Duodenal mucosa (tissue), 2 donors: Measurements from ENCODE around the gene SEPTIN1.

Source experiments
- H3K27ac ChIP-seq: one replicate; pipeline ENCODE4 v1.7.0; 2013; ENCODE audit warnings: low read depth, low read length
- H3K27me3 ChIP-seq, 2 donors: one replicate each; pipeline ENCODE4 v1.7.0; 2013; ENCODE audit warnings: low read length in 2 of 2, control low read depth in 1 of 2; ENCODE audit not compliant: insufficient read depth in 2 of 2, control insufficient read depth in 1 of 2
- H3K36me3 ChIP-seq, 2 donors: one replicate each; pipeline ENCODE4 v1.7.0; 2013; ENCODE audit warnings: low read length in 2 of 2, control low read depth in 1 of 2; ENCODE audit not compliant: insufficient read depth in 2 of 2, control insufficient read depth in 1 of 2
- H3K4me1 ChIP-seq, 2 donors: one replicate each; pipeline ENCODE4 v1.7.0; 2013; ENCODE audit warnings: low read length in 2 of 2, control low read depth in 1 of 2; ENCODE audit not compliant: insufficient read depth in 2 of 2, control insufficient read depth in 1 of 2
- H3K4me3 ChIP-seq, 2 donors: one replicate each; pipeline ENCODE4 v1.7.0; 2013; ENCODE audit warnings: low read length in 2 of 2, low read depth in 1 of 2
- H3K9ac ChIP-seq, 2 donors: one replicate each; pipeline ENCODE4 v1.7.0; 2013; ENCODE audit warnings: low read length in 2 of 2, low read depth in 1 of 2
- H3K9me3 ChIP-seq, 2 donors: one replicate each; pipeline ENCODE4 v1.7.0; 2013; ENCODE audit warnings: low read length in 2 of 2, control low read depth in 1 of 2; ENCODE audit not compliant: control insufficient read depth in 1 of 2

The SEPTIN1 gene

GRCh38 chr16:30368792-30369090 is 13.6 kb downstream of the SEPTIN1 start:
- H3K4me1 ChIP-seq, result peaks cover 24 to 25% of the 10 kb centered on the region in 2 donors

DNA sequence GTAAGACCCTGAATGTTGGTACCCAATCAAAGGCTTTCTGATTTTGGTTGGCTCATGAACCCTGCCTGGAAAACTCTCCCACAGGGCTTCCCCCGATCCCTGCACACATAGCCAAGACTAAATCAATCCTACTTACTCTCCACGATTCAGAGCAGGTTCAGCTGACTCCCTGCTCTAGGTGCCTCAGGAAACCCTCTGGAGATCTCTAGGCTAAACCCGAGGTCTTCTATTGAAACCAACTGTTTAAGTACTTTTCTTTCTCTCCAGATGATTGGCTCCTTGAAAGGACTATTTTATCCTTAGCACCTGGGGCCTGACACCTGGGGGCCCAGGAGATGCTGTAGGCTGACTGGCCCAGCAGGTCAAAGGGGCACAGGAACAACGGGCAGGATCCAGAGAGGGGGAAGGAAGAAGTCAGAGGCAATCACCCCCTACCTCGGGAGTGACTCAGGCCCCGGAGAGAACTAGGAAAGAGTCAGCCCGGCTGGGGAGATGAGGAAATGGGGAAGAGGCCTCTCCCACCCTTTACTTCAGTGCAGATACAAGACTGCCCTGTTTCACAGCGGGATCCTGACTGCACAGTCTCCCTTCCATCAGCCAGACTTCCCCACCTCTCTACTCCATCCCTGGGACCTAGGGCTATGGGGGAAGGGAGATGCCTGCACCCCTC is 14.1 kb downstream of the SEPTIN1 start:
- Histone ChIP-seq H3K4me3 (peak overlapping the region; percentile 74 to 90), H3K27ac (no peak overlapping the region), H3K9me3 (no peaks in the 10 kb centered on the region), H3K36me3 (peaks cover 12 to 18% of the 10 kb centered on the region in 2 donors), H3K4me1 (peaks cover 24 to 25% of the 10 kb centered on the region in 2 donors), H3K27me3 (no peaks in the 10 kb centered on the region), H3K9ac (peak overlapping the region; percentile 86)

More at GRCh38 chr16:30368792-30369090, 13.6 kb downstream of the SEPTIN1 start:
- H3K4me3 ChIP-seq, result peak overlapping the region; percentile 74 to 90
- H3K27ac ChIP-seq, result no peak overlapping the region
- H3K9me3 ChIP-seq, result no peaks in the 10 kb centered on the region
- H3K36me3 ChIP-seq, result peaks cover 12 to 18% of the 10 kb centered on the region in 2 donors
- no peaks in the 10 kb centered on the region for H3K27me3 ChIP-seq
- peak overlapping the region; percentile 86 for H3K9ac ChIP-seq

DNA sequence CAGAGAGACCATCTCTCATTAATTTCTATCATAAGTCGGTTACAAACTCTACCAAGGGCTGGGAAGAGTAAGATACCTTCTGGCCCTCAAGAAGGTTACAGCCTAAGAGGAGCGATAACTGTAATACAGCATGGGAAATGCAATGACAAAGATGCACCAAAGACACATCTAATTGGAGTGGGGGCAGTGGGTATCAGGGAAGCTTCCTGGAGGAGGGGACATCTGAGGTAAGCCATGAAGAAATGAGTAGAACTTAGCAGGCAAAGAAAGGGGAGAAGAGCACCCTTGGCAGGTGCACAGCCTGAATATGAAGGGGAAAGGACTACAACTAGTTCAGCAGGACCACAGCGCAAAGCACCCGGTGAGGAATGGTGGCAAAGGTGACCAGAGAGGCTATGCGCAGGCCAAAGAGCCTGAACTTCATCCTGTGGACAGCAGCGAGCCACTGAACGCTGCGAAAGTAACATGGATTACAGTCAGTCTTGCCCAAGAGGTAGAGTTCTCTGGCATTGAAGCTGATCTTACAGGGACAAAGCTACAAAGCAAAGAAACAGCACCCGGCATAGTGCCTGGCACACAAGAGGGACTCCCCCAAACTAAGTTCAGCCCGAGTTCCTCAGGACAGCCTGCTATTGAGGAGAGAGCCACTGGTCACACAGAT is 14.9 kb downstream of the SEPTIN1 start:
- peaks cover 13 to 24% of the 10 kb centered on the region in 2 donors for H3K36me3 ChIP-seq
- H3K27ac ChIP-seq, result no peak overlapping the region
- no peaks in the 10 kb centered on the region for H3K27me3 ChIP-seq
- peak overlapping the region; percentile 86 for H3K9ac ChIP-seq
- H3K4me1 ChIP-seq, result peaks cover 24 to 25% of the 10 kb centered on the region in 2 donors
- peak overlapping the region; percentile 74 to 90 for H3K4me3 ChIP-seq
- H3K9me3 ChIP-seq, result no peaks in the 10 kb centered on the region

DNA sequence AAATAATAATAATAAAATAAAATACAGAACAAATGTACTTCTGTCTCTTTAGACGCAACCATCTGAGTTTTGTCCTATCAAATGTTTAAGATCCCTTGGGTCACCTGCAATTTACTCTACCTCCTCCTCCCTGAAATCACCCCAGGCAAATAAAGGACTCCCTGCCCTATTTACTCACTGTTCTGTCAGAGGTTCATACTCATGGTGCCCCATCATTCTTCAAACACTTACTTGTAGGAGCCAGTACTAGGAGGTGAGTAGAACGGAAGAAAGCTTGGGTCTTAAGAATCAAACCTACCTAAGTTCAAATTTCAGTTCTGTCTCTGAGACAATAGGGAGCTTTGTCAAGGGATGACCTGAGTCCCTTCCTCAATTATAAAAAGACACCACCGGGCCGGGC is 15.8 kb downstream of the SEPTIN1 start:
- H3K9ac ChIP-seq, result no peak overlapping the region
- H3K27me3 ChIP-seq, result no peaks in the 10 kb centered on the region
- H3K27ac ChIP-seq, result no peak overlapping the region
- no peak overlapping the region for H3K4me3 ChIP-seq
- H3K4me1 ChIP-seq, result peaks cover 19 to 24% of the 10 kb centered on the region in 2 donors
- H3K36me3 ChIP-seq, result peaks cover 18 to 27% of the 10 kb centered on the region in 2 donors
- no peaks in the 10 kb centered on the region for H3K9me3 ChIP-seq

- Histone ChIP-seq H3K27ac (no peak overlapping the region), H3K27me3 (no peaks in the 10 kb centered on the region), H3K9ac (no peak overlapping the region), H3K4me1 (peaks cover 15 to 20% of the 10 kb centered on the region in 2 donors), H3K9me3 (no peaks in the 10 kb centered on the region), H3K4me3 (no peak overlapping the region), H3K36me3 (peaks cover 18 to 33% of the 10 kb centered on the region in 2 donors)
Measured at GRCh38 chr16:30365200-30365599, 17.2 kb downstream of the SEPTIN1 start.

- H3K9ac ChIP-seq, result no peak overlapping the region
- H3K27me3 ChIP-seq, result no peaks in the 10 kb centered on the region
- H3K4me3 ChIP-seq, result no peak overlapping the region
- H3K4me1 ChIP-seq, result peaks cover 9 to 12% of the 10 kb centered on the region in 2 donors
- peaks cover 26 to 65% of the 10 kb centered on the region in 2 donors for H3K36me3 ChIP-seq
- H3K9me3 ChIP-seq, result no peaks in the 10 kb centered on the region
- H3K27ac ChIP-seq, result no peak overlapping the region
Measured at GRCh38 chr16:30361180-30361579, 21.2 kb downstream of the SEPTIN1 start.

DNA sequence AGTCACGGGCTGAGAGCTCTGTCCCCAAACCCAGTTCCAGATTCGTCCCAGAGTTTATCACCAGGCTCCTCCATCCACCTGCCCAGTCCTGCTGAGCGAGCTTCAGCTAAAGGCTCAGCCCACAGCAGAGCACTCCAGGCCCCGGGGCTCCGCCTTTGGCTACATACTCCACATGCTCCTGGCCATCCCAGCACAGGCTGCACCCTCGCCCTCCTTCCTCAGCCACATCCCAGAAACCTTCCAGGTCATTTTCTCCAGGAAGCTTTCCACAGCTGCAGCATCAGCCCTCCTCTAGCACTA is 22.5 kb downstream of the SEPTIN1 start:
- Histone ChIP-seq H3K9ac (no peak overlapping the region), H3K4me3 (no peak overlapping the region), H3K9me3 (no peaks in the 10 kb centered on the region), H3K27ac (no peak overlapping the region), H3K27me3 (no peaks in the 10 kb centered on the region), H3K4me1 (peaks cover 14 to 20% of the 10 kb centered on the region in 2 donors), H3K36me3 (peaks cover 19 to 54% of the 10 kb centered on the region in 2 donors)

GRCh38 chr16:30358990-30359870 is 23.1 kb downstream of the SEPTIN1 start:
- H3K4me1 ChIP-seq, result peaks cover 15 to 24% of the 10 kb centered on the region in 2 donors
- H3K4me3 ChIP-seq, result no peak overlapping the region
- no peaks in the 10 kb centered on the region for H3K27me3 ChIP-seq
- H3K9me3 ChIP-seq, result no peaks in the 10 kb centered on the region
- peaks cover 14 to 48% of the 10 kb centered on the region in 2 donors for H3K36me3 ChIP-seq
- no peak overlapping the region for H3K9ac ChIP-seq
- H3K27ac ChIP-seq, result no peak overlapping the region

- peaks cover 22 to 31% of the 10 kb centered on the region in 2 donors for H3K4me1 ChIP-seq
- no peak overlapping the region for H3K4me3 ChIP-seq
- H3K9me3 ChIP-seq, result no peaks in the 10 kb centered on the region
- H3K9ac ChIP-seq, result no peak overlapping the region
- H3K27me3 ChIP-seq, result no peaks in the 10 kb centered on the region
- no peak overlapping the region for H3K27ac ChIP-seq
- H3K36me3 ChIP-seq, result peaks cover 14 to 51% of the 10 kb centered on the region in 2 donors
Measured at GRCh38 chr16:30358577-30358936, 23.8 kb downstream of the SEPTIN1 start.
